ENCODE results near the gene EXOSC9. TPM values are rescaled to one million over a fixed set of nuclear protein-coding genes. Genes with fewer than 3 reads are reported as not detected.

Gene EXOSC9
- total and polyA plus RNA-seq, 2 of the 8 experiments (the other 6 are each of a cell fraction or from before 2014, with no cell fraction given) = 33.2 to 54.9 TPM

DNA sequence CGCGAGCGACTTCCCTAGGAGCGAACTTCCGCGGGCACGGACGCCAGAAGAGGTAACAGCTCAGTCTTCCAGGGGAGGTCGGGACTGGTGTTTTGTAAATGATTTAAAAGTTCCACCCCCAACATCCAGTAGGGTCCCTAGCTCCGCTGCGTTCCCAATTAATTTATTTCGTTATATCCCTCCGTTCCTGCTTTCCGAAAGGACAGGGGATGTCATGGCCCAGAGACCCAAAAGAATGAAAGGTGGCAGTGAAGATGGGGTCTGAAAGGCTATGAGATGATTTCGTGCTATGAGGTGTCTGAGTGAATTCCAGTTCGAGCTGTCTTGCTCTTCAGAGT, 35.8 kb upstream of the EXOSC9 start:
- H2BK20ac ChIP-seq (ENCODE audit: low read length) = no peak overlapping the region
- no peak overlapping the region for H4K91ac ChIP-seq (replicated peaks; ENCODE audit: insufficient read length, low read length)
- no peak overlapping the region for H3K27ac ChIP-seq (ENCODE audit: low read depth, low read length)
- CTCF ChIA-PET (ENCODE audit: partially characterized antibody) = interaction anchor here (1.2 to 2.8 kb wide), 7 partner anchors 12 to 945 kb away, joined by 3 to 10 read pairs (median 3); no protein-coding TSS in a partner anchor
- H3K4ac ChIP-seq (replicated peaks; ENCODE audit: insufficient read length, low read depth, low read length) = no peak overlapping the region
- no peaks in the 10 kb centered on the region for H3K9me3 ChIP-seq (ENCODE audit: insufficient read depth in 2 of 2, low read depth in 1 of 2, low read length in 1 of 2)
- H3K27me3 ChIP-seq (replicated peaks in 1 of 4; ENCODE audit: control insufficient read depth in 3 of 4, extremely low read depth in 1 of 4, insufficient read depth in 3 of 4, low read length in 3 of 4) = peaks cover 17 to 53% (median 38%) of the 10 kb centered on the region in 4 experiments
- 0 out of 2 replicates have a peak overlapping the region, but pooled peaks have one; percentile 9 for H4K8ac ChIP-seq (ENCODE audit: extremely low read depth, insufficient read depth, low read length)
- no peak for DNase-seq (ENCODE audit: low read depth in 1 of 2, low spot score in 2 of 2)
- H2BK15ac ChIP-seq (ENCODE audit: low read length) = no peak overlapping the region
- no peaks in the 10 kb centered on the region for H3K79me1 ChIP-seq (ENCODE audit: low read depth, low read length)
- POLR2A ChIA-PET (ENCODE audit: partially characterized antibody) = interaction anchor here (0.8 to 3.2 kb wide), 8 partner anchors 9 to 53 kb away, joined by 3 to 13 read pairs (median 4); partner anchors contain the start of gene EXOSC9
- H3K36me3 ChIP-seq (ENCODE audit: control insufficient read depth in 2 of 4, insufficient read depth in 4 of 4, low read length in 3 of 4) = no peaks in the 10 kb centered on the region
- 9% methylated on average over 16 of the region's 16 CpGs; no CpG with 5 or more reads in 1 of the 2 experiments for WGBS, 2 experiments (ENCODE audit: extremely low coverage in 1 of 2, insufficient coverage in 1 of 2, insufficient read length in 1 of 2, insufficient replicate concordance in 2 of 2, low coverage in 1 of 2, low lambda C conversion rate in 2 of 2, missing lambda C conversion rate in 1 of 2)
- no peak overlapping the region for H2BK5ac ChIP-seq (ENCODE audit: low read depth, low read length)
- no peak overlapping the region for H3K14ac ChIP-seq (ENCODE audit: insufficient read length)
- no peaks in the 10 kb centered on the region for H4K20me1 ChIP-seq (replicated peaks in 1 of 2; ENCODE audit: control insufficient read depth in 1 of 2, insufficient read depth in 2 of 2, low read length in 2 of 2)
- no peak overlapping the region for H4K5ac ChIP-seq (ENCODE audit: insufficient read length, low read depth, low read length)
- peak overlapping the region; percentile 47 to 76 (median 64) for H3K4me3 ChIP-seq (ENCODE audit: extremely low read depth in 1 of 4, insufficient read depth in 2 of 4, low read depth in 3 of 4, low read length in 4 of 4)
- H3K9ac ChIP-seq (replicated peaks in 1 of 4; ENCODE audit: extremely low read depth in 1 of 4, low read depth in 3 of 4, low read length in 3 of 4) = peak overlapping the region in 2 of 4 experiments; percentile 10 to 26; a peak in 4 of 7 replicates
- peaks cover 9% of the 10 kb centered on the region for H3K23me2 ChIP-seq (ENCODE audit: low read depth, low read length)
- no peaks in the 10 kb centered on the region for H3K79me2 ChIP-seq (ENCODE audit: control insufficient read depth in 1 of 2, insufficient read depth in 2 of 2, low read length in 2 of 2)
- H3K23ac ChIP-seq (ENCODE audit: insufficient read length) = no peak overlapping the region
- H2AK5ac ChIP-seq (ENCODE audit: low read depth, low read length) = no peak overlapping the region
- no peak overlapping the region for H3K56ac ChIP-seq (replicated peaks; ENCODE audit: insufficient read length, low read depth, low read length)
- H3K4me2 ChIP-seq (ENCODE audit: insufficient read depth in 1 of 2, low read depth in 2 of 2, low read length in 2 of 2) = peak overlapping the region; percentile 87 to 96
- H3K4me1 ChIP-seq (replicated peaks in 1 of 4; ENCODE audit: control insufficient read depth in 3 of 4, insufficient read depth in 4 of 4, low read length in 3 of 4) = peaks cover 0 to 11% (median 7%) of the 10 kb centered on the region in 4 experiments; a peak in 3 of 7 replicates
- peak overlapping the region; percentile 34; the same call in 1 of the 2 replicates for H2AFZ ChIP-seq (ENCODE audit: low read length)
- no peak overlapping the region for H2BK12ac ChIP-seq (ENCODE audit: low read depth, low read length)
- no peak overlapping the region for H2BK120ac ChIP-seq (replicated peaks; ENCODE audit: low read depth, low read length)
- no peak for FAIRE-seq
- H3K18ac ChIP-seq (ENCODE audit: extremely low read depth, low read length) = 0 out of 2 replicates have a peak overlapping the region, but pooled peaks have one; percentile 9
- TF ChIP-seq, protein P1, sequence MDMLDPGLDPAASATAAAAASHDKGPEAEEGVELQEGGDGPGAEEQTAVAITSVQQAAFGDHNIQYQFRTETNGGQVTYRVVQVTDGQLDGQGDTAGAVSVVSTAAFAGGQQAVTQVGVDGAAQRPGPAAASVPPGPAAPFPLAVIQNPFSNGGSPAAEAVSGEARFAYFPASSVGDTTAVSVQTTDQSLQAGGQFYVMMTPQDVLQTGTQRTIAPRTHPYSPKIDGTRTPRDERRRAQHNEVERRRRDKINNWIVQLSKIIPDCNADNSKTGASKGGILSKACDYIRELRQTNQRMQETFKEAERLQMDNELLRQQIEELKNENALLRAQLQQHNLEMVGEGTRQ (IDR thresholded peaks at IDR 0.05; ENCODE audit: low read length) = no peak
- TF ChIP-seq SUZ12 (IDR thresholded peaks at IDR 0.05; ENCODE audit: low read length) (peak; percentile 77; the same call in 1 of the 2 replicates), CTBP2 (IDR thresholded peaks at IDR 0.05; ENCODE audit: borderline replicate concordance, insufficient read depth, insufficient read length, low read length) (no peak), HDAC2 (IDR thresholded peaks at IDR 0.05; ENCODE audit: borderline replicate concordance in 1 of 2, low read depth in 2 of 2, low read length in 2 of 2) (no peak), YY1 (IDR thresholded peaks at IDR 0.05; ENCODE audit: low read depth, low read length) (no peak), SP2 (IDR thresholded peaks at IDR 0.05; ENCODE audit: low read length) (no peak), RNF2 (IDR thresholded peaks at IDR 0.05; ENCODE audit: borderline replicate concordance, low read depth, low read length, missing control alignments, poor library complexity, severe bottlenecking) (peak; percentile 29), HDAC6 (IDR thresholded peaks at IDR 0.05; ENCODE audit: low read depth, low read length) (no peak), TAF1 (IDR thresholded peaks at IDR 0.05; ENCODE audit: low read depth, low read length) (no peak), E2F6 (IDR thresholded peaks at IDR 0.05) (no peak), NRF1 (IDR thresholded peaks at IDR 0.05; ENCODE audit: low read depth, low read length) (no peak)

Data from H1 (cell line).